IPS-18c (cell line): ENCODE results near the gene UBAP1.
"Not testable (repeated sequence)": the region's sequence is repeated elsewhere in the genome, so short reads cannot be mapped to it uniquely, and the experiment has no call there.

Experiments used
- H3K4me3 ChIP-seq: 2 replicates; pipeline ENCODE4 v1.7.0; 2013; ENCODE audit warnings: low read depth, mild to moderate bottlenecking, low read length, moderate library complexity; ENCODE audit not compliant: insufficient read depth
- H3K9me3 ChIP-seq: one replicate; pipeline ENCODE4 v1.6.1; 2013; ENCODE audit warnings: mild to moderate bottlenecking, low read length, moderate library complexity; ENCODE audit not compliant: control insufficient read depth, insufficient read depth

UBAP1 gene

DNA sequence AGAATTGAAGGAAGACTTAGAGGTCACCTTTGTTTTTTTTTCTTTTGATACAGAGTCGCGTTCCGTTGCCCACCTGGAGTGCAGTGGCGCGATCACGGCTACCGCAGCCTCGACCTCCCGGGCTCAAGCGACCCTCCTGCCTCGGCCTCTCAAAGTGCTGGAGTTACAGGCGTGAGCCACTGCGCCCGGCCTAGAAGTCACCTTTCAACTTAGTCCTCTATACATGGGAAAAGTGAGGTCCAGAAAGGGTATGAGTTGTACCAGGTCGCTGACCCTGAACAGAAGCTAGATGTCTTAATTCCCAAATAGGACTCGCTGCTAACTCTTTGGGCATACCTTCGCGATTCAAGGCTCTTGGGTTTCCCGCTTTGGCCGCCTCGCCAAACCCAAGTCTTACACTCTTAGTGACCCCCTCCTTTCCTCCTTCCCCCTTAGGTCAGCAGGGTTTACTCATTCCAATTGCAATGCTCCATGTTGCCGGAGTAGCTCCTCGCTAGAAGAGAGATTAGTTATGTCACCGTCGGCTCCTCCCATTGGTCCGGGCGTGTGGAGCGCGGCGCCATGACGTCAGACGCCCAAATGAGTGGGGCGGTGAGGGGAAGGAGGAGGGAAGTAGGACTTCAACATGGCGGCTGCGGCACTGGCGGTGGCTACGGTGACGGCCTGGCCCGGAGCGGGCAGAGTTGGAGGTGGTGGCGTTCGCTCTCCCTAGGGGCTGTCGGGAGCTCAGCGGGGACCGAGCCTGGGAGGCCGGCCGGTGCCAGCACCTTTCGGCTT lies at the start of gene UBAP1:
TSS of gene UBAP1 (plus strand) at position 608 of the 777 bp plus-strand sequence. CDS start 41,872 bp downstream, outside the sequence.
- peak within 1 kb of the TSS; percentile 91 for H3K4me3 ChIP-seq
- H3K9me3 ChIP-seq = no peaks in the 10 kb centered on the region

DNA sequence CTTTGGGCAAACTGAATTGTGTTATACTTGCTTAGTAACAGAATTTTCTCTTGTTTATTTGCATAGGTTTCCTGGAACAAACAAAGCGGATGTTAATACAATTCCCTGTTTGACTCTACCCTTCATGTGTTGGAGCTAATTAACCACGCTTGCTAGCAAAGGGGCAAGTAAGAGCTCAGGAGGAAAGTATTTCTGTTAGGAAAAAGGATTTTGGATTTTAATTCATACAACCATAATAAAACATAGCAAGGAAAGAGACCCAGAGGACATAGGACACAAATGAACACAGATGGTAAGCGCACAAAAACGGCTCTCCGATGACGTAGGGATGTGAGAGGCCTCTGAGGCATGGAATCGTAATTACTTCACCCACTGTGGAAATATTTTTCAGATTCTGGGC lies 47.3 kb upstream of the UBAP1 start:
- Histone ChIP-seq H3K4me3 (no peak overlapping the region), H3K9me3 (peaks cover 4% of the 10 kb centered on the region)

DNA sequence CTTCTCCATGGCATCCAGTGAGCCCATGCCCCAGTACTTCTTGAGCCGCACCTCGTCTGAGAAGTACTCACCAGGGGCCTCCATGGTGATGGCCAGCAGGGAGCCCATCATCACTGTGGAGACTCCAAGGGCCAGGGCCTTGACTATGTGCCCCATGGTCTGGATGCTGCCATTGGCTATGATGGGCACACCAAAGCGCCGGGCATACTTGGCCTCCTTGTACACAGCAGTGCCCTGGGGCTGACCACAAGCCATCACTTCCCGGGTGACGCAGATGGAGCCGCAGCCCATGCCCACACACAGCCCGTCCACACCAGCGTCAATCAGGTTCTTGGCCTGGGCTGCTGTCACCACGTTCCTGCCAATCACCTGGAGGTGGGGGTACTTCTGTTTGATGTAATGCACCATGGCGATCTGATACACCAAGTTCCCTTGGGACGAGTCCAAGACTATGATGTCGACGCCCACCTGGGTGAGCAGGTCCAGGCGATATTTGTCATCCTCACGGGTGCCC lies 45.4 kb upstream of the UBAP1 start:
- H3K4me3 ChIP-seq = no peak overlapping the region
- peaks cover 4% of the 10 kb centered on the region for H3K9me3 ChIP-seq

DNA sequence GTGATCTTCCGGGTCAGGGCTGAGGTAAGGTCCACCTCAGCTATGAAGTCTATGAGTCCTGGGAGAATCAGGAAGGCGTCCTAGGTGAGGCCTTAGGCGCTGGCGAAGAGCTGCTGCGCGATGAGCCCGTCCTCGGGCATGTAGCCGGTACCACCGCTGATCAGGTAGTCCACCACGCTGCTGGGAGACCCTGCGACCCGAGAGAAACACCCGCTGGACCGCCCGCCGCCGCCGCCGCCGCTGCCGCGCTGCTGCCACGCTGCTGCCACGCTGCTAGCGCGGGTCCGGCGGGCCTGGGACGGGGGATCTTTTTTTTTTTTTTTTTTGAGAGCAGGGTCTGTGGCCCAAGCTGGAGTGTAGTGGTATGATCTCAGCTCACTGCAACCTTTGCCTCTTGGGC lies 44.3 kb upstream of the UBAP1 start:
- H3K4me3 ChIP-seq = no peak overlapping the region

DNA sequence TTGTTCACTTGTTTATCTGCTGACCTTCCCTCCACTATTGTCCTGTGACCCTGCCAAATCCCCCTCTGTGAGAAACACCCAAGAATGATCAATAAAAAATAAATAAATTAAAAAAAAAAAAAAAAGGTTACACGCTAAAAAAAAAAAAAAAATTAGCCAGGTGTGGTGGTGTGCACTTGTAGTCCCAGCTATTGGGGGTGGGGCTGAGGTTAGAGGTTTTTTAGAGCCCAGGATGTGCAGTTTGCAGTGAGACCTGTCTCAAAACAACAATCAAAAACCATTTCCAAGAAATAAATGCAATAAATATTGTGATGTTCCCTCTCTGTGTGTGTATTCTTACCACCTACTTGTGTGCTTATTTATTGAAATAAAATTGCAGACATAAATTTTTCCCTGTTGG lies 40.2 kb upstream of the UBAP1 start:
- H3K4me3 ChIP-seq, H3K9me3 ChIP-seq: not testable (repeated sequence)

More for the DNA sequence above, 44.3 kb upstream of the UBAP1 start:
- H3K9me3 ChIP-seq = peaks cover 4% of the 10 kb centered on the region

DNA sequence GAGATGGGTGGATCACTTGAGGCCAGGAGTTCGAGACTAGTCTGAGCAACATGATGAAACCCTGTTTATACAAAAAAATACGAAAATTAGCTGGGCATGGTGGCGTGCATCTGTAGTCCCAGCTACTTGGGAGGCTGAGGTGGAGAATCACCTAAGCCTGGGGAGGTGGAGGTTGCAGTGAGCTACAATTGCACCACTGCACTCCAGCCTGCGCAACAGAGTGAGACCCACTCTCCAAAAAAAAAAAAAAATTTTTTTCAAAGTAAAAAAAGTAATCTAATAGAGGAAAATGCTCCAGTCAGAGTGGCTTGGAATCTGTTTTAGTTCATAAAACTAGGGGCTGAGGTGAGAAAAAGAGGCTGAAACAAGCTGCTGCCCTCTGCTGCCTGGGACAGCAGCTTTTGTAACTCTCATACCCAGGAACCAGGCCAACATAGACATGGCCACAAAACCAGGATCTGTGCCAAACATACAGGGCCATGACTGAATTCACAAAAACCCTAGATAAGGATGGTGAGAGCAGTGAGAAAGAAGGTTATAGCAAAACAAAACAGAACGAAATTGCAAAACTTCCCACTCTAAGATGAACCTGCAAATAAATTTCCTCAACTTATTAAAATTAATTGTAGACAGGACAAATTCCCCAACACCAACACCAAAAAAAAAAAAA lies 39.2 kb upstream of the UBAP1 start:
- Histone ChIP-seq H3K4me3 (no peak overlapping the region), H3K9me3 (peaks cover 4% of the 10 kb centered on the region)

DNA sequence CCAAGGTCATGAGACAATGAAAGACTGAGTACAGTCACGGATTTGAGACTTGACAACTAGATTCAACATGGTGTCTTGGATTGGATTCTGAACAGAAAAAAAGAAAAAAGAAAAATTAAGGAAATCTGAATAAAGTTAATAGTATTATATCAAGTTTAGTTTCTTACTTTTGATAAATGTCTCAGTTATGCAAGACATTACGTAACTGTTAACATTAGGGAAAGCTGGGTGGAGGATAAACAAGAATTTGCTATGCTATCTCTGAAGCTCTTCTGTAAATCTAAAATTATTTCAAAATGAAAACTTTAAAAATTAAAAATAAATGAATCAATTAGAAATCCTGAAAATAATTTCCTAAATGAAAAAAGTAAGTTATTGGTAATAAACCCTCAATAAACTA lies 38.0 kb upstream of the UBAP1 start:
- H3K4me3 ChIP-seq = no peak overlapping the region
- peaks cover 4% of the 10 kb centered on the region for H3K9me3 ChIP-seq

DNA sequence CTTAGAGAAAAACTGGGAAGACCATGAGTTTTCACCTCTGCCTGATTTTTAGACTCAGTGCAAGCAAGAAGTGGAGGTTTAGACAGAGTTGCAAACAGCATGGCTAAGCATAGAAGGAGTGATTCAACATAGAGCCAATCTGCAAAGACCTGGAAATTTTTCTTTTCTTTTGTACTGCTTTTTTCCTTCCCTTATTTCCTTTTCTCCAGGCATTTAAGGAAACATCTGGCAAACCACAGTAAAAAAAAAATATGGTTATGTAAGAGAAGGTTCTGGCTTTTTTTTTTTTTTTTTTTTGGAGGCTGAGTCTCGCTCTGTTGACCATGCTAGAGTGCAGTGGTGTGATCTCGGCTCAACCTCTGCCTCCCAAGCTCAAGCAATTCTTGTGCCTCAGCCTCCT lies 35.7 kb upstream of the UBAP1 start:
- Histone ChIP-seq H3K4me3 (no peak overlapping the region), H3K9me3 (no peaks in the 10 kb centered on the region)

DNA sequence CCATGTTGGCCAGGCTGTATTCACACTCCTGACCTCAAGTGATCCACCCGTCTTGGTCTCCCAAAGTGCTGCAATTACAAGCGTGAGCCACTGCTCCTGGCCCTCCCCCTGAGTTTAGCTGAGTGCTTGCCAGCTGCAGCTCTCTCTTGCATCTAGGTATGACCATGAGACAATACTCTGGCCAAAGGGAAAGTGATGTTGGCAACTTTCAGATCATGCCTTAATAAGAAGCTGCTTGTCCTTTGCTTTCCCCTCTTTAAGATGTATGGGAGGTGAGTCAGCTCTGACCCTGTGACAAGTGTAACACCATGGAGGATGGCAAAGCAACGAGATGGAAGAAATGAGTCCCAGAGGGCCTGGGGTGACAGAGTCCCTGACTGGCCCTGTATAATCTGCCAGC lies 33.7 kb upstream of the UBAP1 start:
- Histone ChIP-seq H3K4me3 (no peak overlapping the region), H3K9me3 (no peaks in the 10 kb centered on the region)

DNA sequence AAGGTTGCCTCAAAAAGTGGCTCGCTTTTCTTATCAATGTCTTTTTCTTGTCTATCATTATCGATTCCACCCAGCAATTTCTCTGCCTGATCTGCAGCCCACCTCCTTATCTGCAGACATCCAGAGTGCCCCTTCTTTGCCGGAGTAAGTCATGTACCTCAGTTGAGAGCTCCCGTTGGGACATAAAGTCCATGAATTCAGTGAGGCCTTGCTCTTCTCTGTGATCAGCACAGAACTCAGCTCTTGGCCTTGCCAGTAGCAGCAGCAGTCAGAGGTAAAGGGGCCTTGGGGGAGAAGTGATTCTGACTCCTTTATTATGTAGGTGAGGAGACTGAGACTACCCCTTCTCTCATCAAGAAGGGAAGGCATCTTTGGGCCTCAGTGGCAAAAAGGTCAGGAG lies 27.4 kb upstream of the UBAP1 start:
- Histone ChIP-seq H3K4me3 (no peak overlapping the region), H3K9me3 (no peaks in the 10 kb centered on the region)

DNA sequence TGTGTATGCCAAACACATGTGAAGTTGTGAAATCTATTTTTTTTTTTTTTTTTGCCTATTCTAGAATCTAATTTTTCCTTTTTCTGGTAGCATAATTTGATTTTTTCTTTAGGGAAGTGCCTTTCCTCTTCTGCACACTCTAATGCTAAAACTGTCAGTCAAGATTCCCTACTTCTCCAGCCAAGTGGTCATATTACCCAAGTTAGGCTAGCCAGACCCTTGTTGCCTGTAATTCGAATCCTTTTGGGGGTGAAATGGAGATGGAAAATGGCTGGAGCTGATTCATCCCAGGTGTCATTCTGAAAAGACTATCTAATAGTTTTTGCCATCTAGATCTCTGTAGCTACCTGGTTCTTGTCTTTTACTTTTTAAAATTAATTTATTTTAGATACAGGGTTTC lies 24.8 kb upstream of the UBAP1 start:
- H3K9me3 ChIP-seq = no peaks in the 10 kb centered on the region

DNA sequence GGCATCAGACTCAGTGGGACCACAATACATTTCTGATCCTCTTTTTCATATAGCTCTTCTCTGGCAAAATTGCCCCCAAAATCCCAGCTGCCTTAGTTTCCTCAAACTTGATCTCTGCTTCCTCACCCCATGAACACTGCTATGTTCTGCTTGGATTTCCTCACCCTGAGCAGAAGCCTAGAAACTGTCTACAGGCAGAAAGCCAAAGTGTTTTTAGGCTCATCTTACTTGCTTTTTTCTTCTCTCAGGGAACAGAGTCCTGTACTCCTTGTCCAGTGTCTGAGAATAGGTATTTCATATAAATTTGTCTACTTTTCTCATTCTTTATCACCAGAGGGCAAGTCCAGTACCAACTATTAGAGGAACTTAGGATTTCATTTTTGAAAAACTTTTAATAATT lies 21.5 kb upstream of the UBAP1 start:
- Histone ChIP-seq H3K9me3 (no peaks in the 10 kb centered on the region), H3K4me3 (no peak overlapping the region)

More for the DNA sequence above, 24.8 kb upstream of the UBAP1 start:
- H3K4me3 ChIP-seq = no peak overlapping the region

DNA sequence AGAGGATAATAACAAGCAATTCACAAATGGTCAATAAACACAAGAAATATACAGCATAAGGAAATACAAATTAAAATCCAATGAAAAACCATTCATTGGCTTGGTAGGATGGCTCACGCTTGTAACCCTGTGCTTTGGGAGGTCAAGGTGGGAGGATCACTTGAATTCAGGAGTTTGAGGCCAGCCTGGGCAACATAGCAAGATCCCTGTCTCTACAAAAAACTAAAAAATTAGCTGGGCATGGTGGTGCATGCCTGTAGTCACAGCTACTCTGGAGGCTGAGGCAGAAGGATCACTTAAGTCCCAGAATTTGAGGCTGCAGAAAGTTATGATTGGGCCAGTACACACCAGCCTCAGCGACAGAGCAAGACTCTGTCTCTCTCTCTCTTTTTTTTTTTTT lies 20.9 kb upstream of the UBAP1 start:
- Histone ChIP-seq H3K9me3 (no peaks in the 10 kb centered on the region), H3K4me3 (no peak overlapping the region)

DNA sequence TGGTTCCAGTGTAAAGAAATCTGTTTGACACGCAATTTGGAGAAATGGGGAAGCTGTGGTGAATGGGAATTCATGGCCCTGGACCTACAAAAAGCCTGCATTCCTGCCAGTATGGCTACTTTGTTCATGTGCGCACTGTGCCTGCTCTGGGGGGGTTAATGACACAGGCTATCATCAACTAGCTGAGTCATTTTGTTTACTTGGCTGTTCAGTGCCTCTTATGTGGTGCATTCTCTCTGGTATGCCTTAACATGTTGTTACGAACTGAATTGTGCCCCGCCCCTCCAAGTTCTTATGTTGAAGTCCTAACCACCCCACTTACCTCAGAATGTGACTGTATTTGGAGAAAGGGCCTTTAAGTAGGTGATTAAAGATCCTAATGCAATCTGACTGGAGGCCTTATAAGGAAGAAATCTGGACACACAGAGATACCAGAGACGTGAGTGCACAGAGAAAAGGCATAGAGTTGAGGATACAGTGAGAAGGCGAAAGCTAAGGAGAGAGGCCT lies 20.4 kb upstream of the UBAP1 start:
- no peaks in the 10 kb centered on the region for H3K9me3 ChIP-seq
- no peak overlapping the region for H3K4me3 ChIP-seq

DNA sequence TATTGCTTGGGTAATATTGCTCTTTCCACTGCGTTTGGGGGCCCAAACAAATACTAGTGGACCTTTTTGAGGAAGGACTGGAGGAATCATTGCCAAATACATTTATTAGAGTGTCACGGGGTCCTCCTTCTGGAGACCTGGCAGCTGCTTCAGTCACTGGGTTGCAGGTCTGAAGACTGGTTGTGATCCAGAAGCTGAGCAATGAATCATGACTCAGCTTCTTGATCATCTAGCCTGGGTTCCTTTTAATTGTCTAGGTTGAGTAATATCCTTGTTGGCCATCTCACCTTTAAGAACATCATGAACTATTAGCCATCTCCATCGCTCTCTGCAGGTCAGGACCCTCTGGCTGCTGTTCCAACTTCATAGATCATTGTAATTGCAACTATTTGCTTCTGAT lies 15.4 kb upstream of the UBAP1 start:
- H3K9me3 ChIP-seq = no peaks in the 10 kb centered on the region
- H3K4me3 ChIP-seq = no peak overlapping the region

DNA sequence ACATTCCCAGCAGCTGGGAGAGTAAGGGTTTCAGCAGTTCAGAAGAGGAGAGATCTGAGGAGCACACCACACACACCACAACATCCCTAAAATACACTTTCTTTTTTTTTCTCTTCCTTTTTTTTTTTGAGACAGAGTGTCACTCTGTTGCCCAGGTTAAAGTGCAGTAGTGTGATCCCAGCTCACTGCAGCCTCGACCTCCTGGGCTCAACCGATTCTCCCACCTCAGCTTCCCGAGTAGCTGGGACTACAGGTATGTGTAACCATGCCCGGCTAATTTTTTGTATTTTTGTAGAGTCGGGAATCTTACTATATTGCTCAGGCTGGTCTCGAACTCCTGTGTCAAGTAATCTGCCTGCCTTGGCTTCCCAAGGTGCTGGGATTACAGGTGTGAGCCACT lies 9.7 kb upstream of the UBAP1 start:
- Histone ChIP-seq H3K4me3 (no peak overlapping the region), H3K9me3 (no peaks in the 10 kb centered on the region)

DNA sequence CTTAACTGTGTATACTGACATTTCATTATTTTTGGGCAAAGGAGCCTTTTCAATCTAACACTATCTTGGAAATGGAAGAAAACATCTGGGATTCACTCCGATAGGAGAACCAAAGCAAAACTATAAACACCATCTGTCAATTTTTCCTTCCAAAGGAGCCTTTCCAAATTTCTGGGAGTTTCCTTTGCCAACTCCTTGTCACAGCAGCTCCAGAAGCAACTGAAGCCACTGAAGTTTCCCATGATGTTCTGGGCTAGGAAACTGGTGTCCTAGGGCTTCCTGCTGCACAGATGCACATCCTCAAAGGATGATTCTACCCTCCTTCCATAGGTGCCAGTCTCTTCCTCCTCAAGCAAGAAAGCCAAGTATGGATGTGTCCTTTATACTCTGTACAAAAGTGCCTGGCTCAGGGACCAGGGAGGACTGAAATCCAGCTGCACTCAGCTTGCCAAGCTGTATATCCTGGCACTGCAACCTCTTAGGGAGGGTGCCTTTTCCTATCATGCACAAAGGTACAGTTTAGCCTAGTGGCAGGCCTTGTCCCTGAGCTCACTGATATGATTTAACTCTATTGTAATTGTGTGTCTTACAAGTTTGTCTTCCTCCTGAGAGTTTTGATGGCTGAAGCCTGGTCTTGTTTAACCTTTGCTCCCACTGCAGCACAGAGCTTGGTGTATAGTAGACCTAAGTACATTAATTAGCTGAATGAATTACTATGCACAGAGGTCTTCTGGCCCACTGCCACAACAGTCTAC lies 8.4 kb upstream of the UBAP1 start:
- Histone ChIP-seq H3K9me3 (no peaks in the 10 kb centered on the region), H3K4me3 (no peak overlapping the region)
